CD4-positive, CD25-positive, alpha-beta regulatory T cell (primary cell): ENCODE data around the gene GTF3C4. TPM values are rescaled to one million over a fixed set of nuclear protein-coding genes. Genes with fewer than 3 reads are reported as not detected.
A peak's percentile ranks its signal among the peaks of the same experiment; 100 is the strongest.

ENCODE experiments used
- ATAC-seq, 2 donors: fragments of 150-1000 bp; cut with Tn5 transposase; one replicate each; pipeline ENCODE4 v1.10.0; 2021; ENCODE audit warnings: low read depth in 2 of 2, moderate number of reproducible peaks in 2 of 2, moderate library complexity in 1 of 2
- DNase-seq, 3 donors: peaks; one replicate each; pipeline versions ENCODE4 v3.0.0 to v3.0.0-alpha.2; 2012 to 2022; ENCODE audit warnings: mixed read lengths in 1 of 3
- H3K27ac ChIP-seq: one replicate; pipeline ENCODE4 v1.7.0; 2013; ENCODE audit warnings: mild to moderate bottlenecking, low read length; ENCODE audit not compliant: insufficient read depth, poor library complexity, severe bottlenecking
- H3K27me3 ChIP-seq: one replicate; pipeline ENCODE4 v1.7.0; 2013; ENCODE audit warnings: low read length; ENCODE audit not compliant: control insufficient read depth, insufficient read depth
- H3K36me3 ChIP-seq: one replicate; pipeline ENCODE4 v1.7.0; 2013; ENCODE audit warnings: mild to moderate bottlenecking, low read length, moderate library complexity; ENCODE audit not compliant: control insufficient read depth, insufficient read depth
- H3K4me1 ChIP-seq: 2 replicates; pipeline ENCODE4 v1.7.0; 2013; ENCODE audit warnings: mild to moderate bottlenecking, low read length; ENCODE audit not compliant: insufficient read depth, control insufficient read depth, poor library complexity, severe bottlenecking
- H3K4me3 ChIP-seq: one replicate; pipeline ENCODE4 v1.7.0; 2013; ENCODE audit warnings: low read depth, mild to moderate bottlenecking, low read length, moderate library complexity
- H3K9me3 ChIP-seq, 2 experiments: 1 replicate in 1 of 2; 2 replicates in 1 of 2; pipeline ENCODE4 v1.7.0; 2013; ENCODE audit warnings: low read length in 2 of 2, mild to moderate bottlenecking in 1 of 2, moderate library complexity in 1 of 2; ENCODE audit not compliant: control insufficient read depth in 2 of 2
- H3K27ac Mint-ChIP-seq, 3 donors: one replicate each; pipeline ENCODE4 v1.8.0; 2020 to 2022; ENCODE audit warnings: mild to moderate bottlenecking in 3 of 3, mixed read lengths in 3 of 3, moderate library complexity in 2 of 3
- H3K27me3 Mint-ChIP-seq: one replicate; pipeline ENCODE4 v1.8.0; 2022; ENCODE audit warnings: mild to moderate bottlenecking, mixed read lengths
- H3K36me3 Mint-ChIP-seq: one replicate; pipeline ENCODE4 v1.8.0; 2020; ENCODE audit warnings: mixed read lengths
- H3K4me1 Mint-ChIP-seq, 4 donors: one replicate each; pipeline ENCODE4 v1.8.0; 2020 to 2022; ENCODE audit warnings: mixed read lengths in 4 of 4, mild to moderate bottlenecking in 1 of 4
- H3K4me3 Mint-ChIP-seq, 4 donors: one replicate each; pipeline ENCODE4 v1.8.0; 2020 to 2022; ENCODE audit warnings: mild to moderate bottlenecking in 4 of 4, mixed read lengths in 4 of 4, moderate library complexity in 3 of 4
- H3K9me3 Mint-ChIP-seq, 7 donors: one replicate each; pipeline ENCODE4 v1.8.0; 2020 to 2022; ENCODE audit warnings: mixed read lengths in 7 of 7, mild to moderate bottlenecking in 3 of 7, moderate library complexity in 2 of 7
- polyA plus RNA-seq, 4 donors: library from polyadenylated mRNA; unstranded; fragments of 300-500 nt; fragmentation: Illumina TruSeq; gene quantifications; one replicate each; pipeline ENCODE4 v1.2.3, GENCODE V29; 2021
- total RNA-seq: library from RNA; stranded (reverse); gene quantifications from one replicate; pipeline ENCODE4 v1.2.3, GENCODE V29; 2022

The GTF3C4 gene
- total and polyA plus RNA-seq, 5 donors from 2014 or later = 2.8 to 10.2 (median 3.7) TPM

- Mint-ChIP-seq H3K9me3 (no peaks in the 10 kb centered on the region), H3K27ac (peak overlapping the region in 1 of 3 donors; percentile 20), H3K4me3 (no peak overlapping the region), H3K27me3 (no peaks in the 10 kb centered on the region), H3K4me1 (no peaks in the 10 kb centered on the region), H3K36me3 (peaks cover 48% of the 10 kb centered on the region)
- no peak overlapping the region for H3K4me3 ChIP-seq
- no peak overlapping the region for H3K27ac ChIP-seq
- H3K9me3 ChIP-seq = no peaks in the 10 kb centered on the region
- no peak for ATAC-seq
- no peak for DNase-seq
- peaks cover 57% of the 10 kb centered on the region for H3K36me3 ChIP-seq
- no peaks in the 10 kb centered on the region for H3K4me1 ChIP-seq
- H3K27me3 ChIP-seq = no peaks in the 10 kb centered on the region
Observed at GRCh38 chr9:132639322-132639721, 30.9 kb upstream of the GTF3C4 start.

- Mint-ChIP-seq H3K9me3 (no peaks in the 10 kb centered on the region), H3K36me3 (peaks cover 62% of the 10 kb centered on the region), H3K27ac (peak overlapping the region in 1 of 3 donors; percentile 74), H3K4me1 (no peaks in the 10 kb centered on the region), H3K27me3 (no peaks in the 10 kb centered on the region), H3K4me3 (no peak overlapping the region)
- H3K27ac ChIP-seq = no peak overlapping the region
- H3K4me1 ChIP-seq = no peaks in the 10 kb centered on the region
- ATAC-seq (no peak), DNase-seq (no peak)
- no peak overlapping the region for H3K4me3 ChIP-seq
- H3K27me3 ChIP-seq = no peaks in the 10 kb centered on the region
- H3K9me3 ChIP-seq = no peaks in the 10 kb centered on the region
- peaks cover 72% of the 10 kb centered on the region for H3K36me3 ChIP-seq
Observed at GRCh38 chr9:132641216-132641615, 29.0 kb upstream of the GTF3C4 start.

- Mint-ChIP-seq H3K27ac (peak overlapping the region in 1 of 3 donors; percentile 14), H3K4me3 (no peak overlapping the region), H3K4me1 (no peaks in the 10 kb centered on the region), H3K27me3 (no peaks in the 10 kb centered on the region), H3K36me3 (peaks cover 73% of the 10 kb centered on the region), H3K9me3 (no peaks in the 10 kb centered on the region)
- H3K4me3 ChIP-seq = no peak overlapping the region
- no peaks in the 10 kb centered on the region for H3K9me3 ChIP-seq
- ATAC-seq = peak in 1 of 2 donors; percentile 37
- peaks cover 83% of the 10 kb centered on the region for H3K36me3 ChIP-seq
- H3K4me1 ChIP-seq = no peaks in the 10 kb centered on the region
- DNase-seq = peak in 2 of 3 donors; percentile 8 to 21
- no peak overlapping the region for H3K27ac ChIP-seq
- H3K27me3 ChIP-seq = no peaks in the 10 kb centered on the region
Observed at GRCh38 chr9:132644251-132644650, 26.0 kb upstream of the GTF3C4 start.

GRCh38 chr9:132645306-132645705 is 25.0 kb upstream of the GTF3C4 start:
- H3K36me3 Mint-ChIP-seq = peaks cover 70% of the 10 kb centered on the region
- no peaks in the 10 kb centered on the region for H3K9me3 ChIP-seq
- no peaks in the 10 kb centered on the region for H3K9me3 Mint-ChIP-seq
- H3K36me3 ChIP-seq = peaks cover 77% of the 10 kb centered on the region
- H3K27ac ChIP-seq = no peak overlapping the region
- no peak overlapping the region for H3K4me3 ChIP-seq
- no peak overlapping the region for H3K4me3 Mint-ChIP-seq
- DNase-seq = no peak
- H3K4me1 Mint-ChIP-seq = no peaks in the 10 kb centered on the region
- no peak for ATAC-seq
- H3K27me3 Mint-ChIP-seq = no peaks in the 10 kb centered on the region
- no peaks in the 10 kb centered on the region for H3K4me1 ChIP-seq
- H3K27me3 ChIP-seq = no peaks in the 10 kb centered on the region
- H3K27ac Mint-ChIP-seq = peak overlapping the region in 1 of 3 donors; percentile 20

GRCh38 chr9:132645711-132646110 is 24.6 kb upstream of the GTF3C4 start:
- ATAC-seq (no peak), DNase-seq (no peak)
- H3K4me3 ChIP-seq = no peak overlapping the region
- no peaks in the 10 kb centered on the region for H3K4me1 ChIP-seq
- Mint-ChIP-seq H3K27me3 (no peaks in the 10 kb centered on the region), H3K4me3 (no peak overlapping the region), H3K9me3 (no peaks in the 10 kb centered on the region), H3K36me3 (peaks cover 70% of the 10 kb centered on the region), H3K4me1 (no peaks in the 10 kb centered on the region), H3K27ac (no peak overlapping the region)
- H3K27me3 ChIP-seq = no peaks in the 10 kb centered on the region
- H3K9me3 ChIP-seq = no peaks in the 10 kb centered on the region
- peaks cover 77% of the 10 kb centered on the region for H3K36me3 ChIP-seq
- H3K27ac ChIP-seq = no peak overlapping the region

GRCh38 chr9:132646726-132647125 is 23.5 kb upstream of the GTF3C4 start:
- ATAC-seq (no peak), DNase-seq (no peak)
- no peak overlapping the region for H3K27ac ChIP-seq
- no peak overlapping the region for H3K27ac Mint-ChIP-seq
- peaks cover 62% of the 10 kb centered on the region for H3K36me3 Mint-ChIP-seq
- no peaks in the 10 kb centered on the region for H3K4me1 Mint-ChIP-seq
- H3K9me3 ChIP-seq = no peaks in the 10 kb centered on the region
- no peak overlapping the region for H3K4me3 ChIP-seq
- no peak overlapping the region for H3K4me3 Mint-ChIP-seq
- H3K27me3 ChIP-seq = no peaks in the 10 kb centered on the region
- H3K4me1 ChIP-seq = no peaks in the 10 kb centered on the region
- H3K27me3 Mint-ChIP-seq = no peaks in the 10 kb centered on the region
- H3K9me3 Mint-ChIP-seq = no peaks in the 10 kb centered on the region
- peaks cover 68% of the 10 kb centered on the region for H3K36me3 ChIP-seq

GRCh38 chr9:132647355-132647754 is 22.9 kb upstream of the GTF3C4 start:
- Mint-ChIP-seq H3K27me3 (no peaks in the 10 kb centered on the region), H3K4me3 (no peak overlapping the region), H3K4me1 (no peaks in the 10 kb centered on the region), H3K36me3 (peaks cover 59% of the 10 kb centered on the region), H3K9me3 (no peaks in the 10 kb centered on the region), H3K27ac (no peak overlapping the region)
- Histone ChIP-seq H3K36me3 (peaks cover 66% of the 10 kb centered on the region), H3K4me1 (no peaks in the 10 kb centered on the region), H3K27me3 (no peaks in the 10 kb centered on the region), H3K9me3 (no peaks in the 10 kb centered on the region), H3K27ac (no peak overlapping the region), H3K4me3 (no peak overlapping the region)
- no peak for ATAC-seq
- DNase-seq = no peak

GRCh38 chr9:132647806-132648205 is 22.5 kb upstream of the GTF3C4 start:
- Histone ChIP-seq H3K4me3 (no peak overlapping the region), H3K9me3 (no peaks in the 10 kb centered on the region), H3K36me3 (peaks cover 66% of the 10 kb centered on the region), H3K4me1 (no peaks in the 10 kb centered on the region), H3K27me3 (no peaks in the 10 kb centered on the region), H3K27ac (no peak overlapping the region)
- no peaks in the 10 kb centered on the region for H3K27me3 Mint-ChIP-seq
- no peaks in the 10 kb centered on the region for H3K9me3 Mint-ChIP-seq
- no peaks in the 10 kb centered on the region for H3K4me1 Mint-ChIP-seq
- H3K36me3 Mint-ChIP-seq = peaks cover 63% of the 10 kb centered on the region
- DNase-seq = no peak
- no peak for ATAC-seq
- no peak overlapping the region for H3K4me3 Mint-ChIP-seq
- H3K27ac Mint-ChIP-seq = no peak overlapping the region
